OCI-LY3 (cell line): ENCODE measurements around the gene PNLIP.

Source experiments
- H2AFZ ChIP-seq: fragments of 200-600, 300-600 bp; shearing (Covaris generic); 2 replicates; pipeline ENCODE4 v1.6.0; 2014; ENCODE audit warnings: antibody characterized with exemption, low read depth, low read length
- H3K27ac ChIP-seq: fragments of 200-600, 300-600 bp; sonication (generic); 2 replicates; pipeline ENCODE4 v1.5.1; 2014; ENCODE audit warnings: mild to moderate bottlenecking, low read length, moderate library complexity, mixed read lengths
- H3K27me3 ChIP-seq: fragments of 200-600, 300-600 bp; sonication (generic); 2 replicates; pipeline ENCODE4 v1.6.1; 2014; ENCODE audit warnings: low read depth, low read length, mixed read lengths
- H3K36me3 ChIP-seq: fragments of 200-600, 300-600 bp; sonication (generic); replicated peaks from 2 replicates; pipeline ENCODE3; 2014; ENCODE audit warnings: low read depth, low read length, mixed read lengths
- H3K4me1 ChIP-seq: fragments of 300-600, 200-600 bp; sonication (generic); 2 replicates; pipeline ENCODE4 v1.6.1; 2014; ENCODE audit warnings: low read length, mixed read lengths
- H3K4me2 ChIP-seq: fragments of 200-600, 300-600 bp; sonication (generic); 2 replicates; pipeline ENCODE4 v1.6.1; 2014; ENCODE audit warnings: low read length, mixed read lengths
- H3K4me3 ChIP-seq: fragments of 300-600, 200-600 bp; sonication (generic); 2 replicates; pipeline ENCODE4 v1.5.1; 2014; ENCODE audit warnings: antibody characterized with exemption, mild to moderate bottlenecking, low read length, moderate library complexity
- H3K79me2 ChIP-seq: fragments of 300-600, 200-600 bp; shearing (Covaris generic); 2 replicates; pipeline ENCODE4 v1.6.1; 2014; ENCODE audit warnings: mild to moderate bottlenecking, low read length, mixed read lengths
- H3K9ac ChIP-seq: fragments of 300-600, 200-600 bp; shearing (Covaris generic); 2 replicates; pipeline ENCODE4 v1.6.0; 2014; ENCODE audit warnings: mild to moderate bottlenecking, low read length, moderate library complexity
- H3K9me3 ChIP-seq: fragments of 200-600, 300-600 bp; shearing (Covaris generic); 2 replicates; pipeline ENCODE4 v1.6.1; 2014; ENCODE audit warnings: low read length, mixed read lengths; ENCODE audit not compliant: insufficient read depth
- H4K20me1 ChIP-seq: fragments of 200-600, 300-600 bp; sonication (generic); 2 replicates; pipeline ENCODE4 v1.6.1; 2016; ENCODE audit warnings: low read length, mixed read lengths; ENCODE audit not compliant: insufficient read depth
- EZH2phosphoT487 ChIP-seq: fragments of 200-600 bp; shearing (Covaris generic); IDR thresholded peaks from 2 replicates; pipeline ENCODE4 v1.6.1; 2018; ENCODE audit warnings: antibody characterized with exemption, mixed run types, low read depth
- TF ChIP-seq, protein P1 (sequence below): fragments of 200-600, 300-600 bp; sonication (generic); IDR thresholded peaks from 2 replicates; pipeline ENCODE4 v1.5.1; 2014; ENCODE audit warnings: antibody characterized with exemption, low read length, low read depth

The PNLIP gene

DNA sequence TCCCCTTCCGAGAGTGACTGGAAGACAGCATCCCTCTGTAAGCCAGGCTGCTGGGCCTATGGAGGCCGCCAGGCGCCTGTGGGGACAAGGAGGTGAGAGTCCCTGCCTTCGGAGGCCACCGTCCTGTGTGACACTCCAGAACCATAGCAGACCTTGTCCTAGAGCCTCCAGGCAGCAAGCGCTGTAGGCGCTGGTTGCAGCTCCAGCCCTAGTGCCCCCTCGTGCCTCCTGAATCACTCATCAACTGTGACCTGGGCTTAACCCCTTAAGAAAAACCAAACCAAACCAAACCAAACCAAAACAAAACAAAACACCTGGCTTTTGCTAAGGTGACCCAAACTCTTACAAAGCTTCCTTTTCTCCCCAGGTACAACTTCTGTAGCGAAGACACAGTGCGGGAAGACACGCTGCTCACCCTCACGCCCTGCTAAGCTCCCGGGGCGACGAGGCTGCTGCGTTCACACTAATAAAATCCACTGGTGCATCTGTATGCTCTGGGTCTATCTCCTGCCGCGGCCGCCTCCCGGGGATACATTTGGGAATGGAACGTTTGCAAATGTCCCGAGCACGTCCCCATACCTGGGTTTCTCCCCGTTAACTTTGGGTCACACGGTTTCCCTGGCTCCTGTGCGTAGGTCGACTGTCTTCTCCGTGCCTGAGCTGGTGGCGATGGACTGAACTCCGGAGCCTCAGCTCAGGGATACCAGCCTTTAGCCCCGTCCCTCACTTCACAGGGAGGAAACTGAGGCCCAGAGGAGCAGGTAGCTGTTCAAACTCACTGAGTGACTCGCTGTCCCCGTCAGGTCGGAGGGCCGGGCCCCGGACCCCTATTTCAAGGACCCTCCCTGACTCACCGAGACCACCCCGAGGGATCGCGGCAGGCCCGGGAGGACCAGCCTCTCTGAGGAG lies 63.2 kb downstream of the PNLIP start:
- Histone ChIP-seq H3K4me2 (no peak overlapping the region), H3K9ac (no peak overlapping the region)

GRCh38 chr10:116610443-116611152 lies 64.9 kb downstream of the PNLIP start:
- Histone ChIP-seq H2AFZ (no peak overlapping the region), H3K9ac (no peak overlapping the region), H3K79me2 (no peaks in the 10 kb centered on the region), H3K4me1 (no peaks in the 10 kb centered on the region), H3K27ac (no peak overlapping the region), H3K36me3 (no peaks in the 10 kb centered on the region), H4K20me1 (no peaks in the 10 kb centered on the region), H3K4me2 (no peak overlapping the region), H3K27me3 (no peaks in the 10 kb centered on the region), H3K4me3 (no peak overlapping the region), H3K9me3 (no peaks in the 10 kb centered on the region)
- TF ChIP-seq, protein P1, sequence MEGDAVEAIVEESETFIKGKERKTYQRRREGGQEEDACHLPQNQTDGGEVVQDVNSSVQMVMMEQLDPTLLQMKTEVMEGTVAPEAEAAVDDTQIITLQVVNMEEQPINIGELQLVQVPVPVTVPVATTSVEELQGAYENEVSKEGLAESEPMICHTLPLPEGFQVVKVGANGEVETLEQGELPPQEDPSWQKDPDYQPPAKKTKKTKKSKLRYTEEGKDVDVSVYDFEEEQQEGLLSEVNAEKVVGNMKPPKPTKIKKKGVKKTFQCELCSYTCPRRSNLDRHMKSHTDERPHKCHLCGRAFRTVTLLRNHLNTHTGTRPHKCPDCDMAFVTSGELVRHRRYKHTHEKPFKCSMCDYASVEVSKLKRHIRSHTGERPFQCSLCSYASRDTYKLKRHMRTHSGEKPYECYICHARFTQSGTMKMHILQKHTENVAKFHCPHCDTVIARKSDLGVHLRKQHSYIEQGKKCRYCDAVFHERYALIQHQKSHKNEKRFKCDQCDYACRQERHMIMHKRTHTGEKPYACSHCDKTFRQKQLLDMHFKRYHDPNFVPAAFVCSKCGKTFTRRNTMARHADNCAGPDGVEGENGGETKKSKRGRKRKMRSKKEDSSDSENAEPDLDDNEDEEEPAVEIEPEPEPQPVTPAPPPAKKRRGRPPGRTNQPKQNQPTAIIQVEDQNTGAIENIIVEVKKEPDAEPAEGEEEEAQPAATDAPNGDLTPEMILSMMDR = no peak

More for the DNA sequence above, 63.2 kb downstream of the PNLIP start:
- no peaks in the 10 kb centered on the region for H3K36me3 ChIP-seq
- no peaks in the 10 kb centered on the region for H3K79me2 ChIP-seq
- no peak overlapping the region for H2AFZ ChIP-seq
- no peak for TF ChIP-seq EZH2phosphoT487
- TF ChIP-seq, protein P1 = no peak
- no peaks in the 10 kb centered on the region for H4K20me1 ChIP-seq
- H3K4me3 ChIP-seq = no peak overlapping the region
- no peaks in the 10 kb centered on the region for H3K9me3 ChIP-seq
- H3K27me3 ChIP-seq = no peaks in the 10 kb centered on the region
- no peak overlapping the region for H3K27ac ChIP-seq
- H3K4me1 ChIP-seq = no peaks in the 10 kb centered on the region

DNA sequence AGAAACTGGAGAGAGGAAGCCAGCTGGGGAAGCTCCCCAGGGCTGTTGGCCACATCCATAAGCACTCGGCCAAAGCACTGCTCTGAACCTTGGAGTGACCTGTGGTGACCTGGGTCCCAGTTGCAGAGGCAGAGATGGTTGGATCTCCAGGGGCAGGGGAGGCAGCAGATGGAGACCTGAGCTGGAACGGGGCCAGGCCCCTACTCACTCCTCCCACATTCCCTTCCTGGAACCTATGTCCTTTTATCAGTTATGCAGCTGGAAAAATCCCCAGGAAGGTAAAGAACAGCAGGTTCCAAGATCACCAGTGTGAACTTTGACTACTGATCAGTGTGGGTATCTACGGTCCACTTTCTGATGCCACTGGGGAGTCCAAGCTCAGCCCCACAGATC lies 65.4 kb downstream of the PNLIP start:
- H2AFZ ChIP-seq = no peak overlapping the region
- no peak for TF ChIP-seq EZH2phosphoT487
- TF ChIP-seq, protein P1 = no peak
- no peaks in the 10 kb centered on the region for H3K9me3 ChIP-seq
- no peak overlapping the region for H3K27ac ChIP-seq
- no peaks in the 10 kb centered on the region for H3K36me3 ChIP-seq
- H4K20me1 ChIP-seq = no peaks in the 10 kb centered on the region
- H3K4me3 ChIP-seq = no peak overlapping the region
- no peak overlapping the region for H3K4me2 ChIP-seq
- H3K9ac ChIP-seq = no peak overlapping the region
- H3K79me2 ChIP-seq = no peaks in the 10 kb centered on the region
- H3K4me1 ChIP-seq = no peaks in the 10 kb centered on the region
- H3K27me3 ChIP-seq = no peaks in the 10 kb centered on the region

- Histone ChIP-seq H3K79me2 (no peaks in the 10 kb centered on the region), H3K27me3 (no peaks in the 10 kb centered on the region), H3K9ac (no peak overlapping the region), H3K9me3 (no peaks in the 10 kb centered on the region), H3K4me1 (no peaks in the 10 kb centered on the region), H2AFZ (no peak overlapping the region), H4K20me1 (no peaks in the 10 kb centered on the region), H3K4me2 (no peak overlapping the region), H3K4me3 (no peak overlapping the region), H3K36me3 (no peaks in the 10 kb centered on the region), H3K27ac (no peak overlapping the region)
- TF ChIP-seq EZH2phosphoT487 = no peak
Observed at GRCh38 chr10:116612107-116612769, 66.5 kb downstream of the PNLIP start.
